HG03432 (cell line): ENCODE measurements around the gene GAA.

Source experiments
- ATAC-seq: cut with Tn5 transposase; IDR thresholded peaks from one replicate; pipeline ENCODE4 v1.9.1; 2021; ENCODE audit warnings: mild to moderate bottlenecking, moderate library complexity; ENCODE audit not compliant: unreplicated experiment

GAA gene

DNA sequence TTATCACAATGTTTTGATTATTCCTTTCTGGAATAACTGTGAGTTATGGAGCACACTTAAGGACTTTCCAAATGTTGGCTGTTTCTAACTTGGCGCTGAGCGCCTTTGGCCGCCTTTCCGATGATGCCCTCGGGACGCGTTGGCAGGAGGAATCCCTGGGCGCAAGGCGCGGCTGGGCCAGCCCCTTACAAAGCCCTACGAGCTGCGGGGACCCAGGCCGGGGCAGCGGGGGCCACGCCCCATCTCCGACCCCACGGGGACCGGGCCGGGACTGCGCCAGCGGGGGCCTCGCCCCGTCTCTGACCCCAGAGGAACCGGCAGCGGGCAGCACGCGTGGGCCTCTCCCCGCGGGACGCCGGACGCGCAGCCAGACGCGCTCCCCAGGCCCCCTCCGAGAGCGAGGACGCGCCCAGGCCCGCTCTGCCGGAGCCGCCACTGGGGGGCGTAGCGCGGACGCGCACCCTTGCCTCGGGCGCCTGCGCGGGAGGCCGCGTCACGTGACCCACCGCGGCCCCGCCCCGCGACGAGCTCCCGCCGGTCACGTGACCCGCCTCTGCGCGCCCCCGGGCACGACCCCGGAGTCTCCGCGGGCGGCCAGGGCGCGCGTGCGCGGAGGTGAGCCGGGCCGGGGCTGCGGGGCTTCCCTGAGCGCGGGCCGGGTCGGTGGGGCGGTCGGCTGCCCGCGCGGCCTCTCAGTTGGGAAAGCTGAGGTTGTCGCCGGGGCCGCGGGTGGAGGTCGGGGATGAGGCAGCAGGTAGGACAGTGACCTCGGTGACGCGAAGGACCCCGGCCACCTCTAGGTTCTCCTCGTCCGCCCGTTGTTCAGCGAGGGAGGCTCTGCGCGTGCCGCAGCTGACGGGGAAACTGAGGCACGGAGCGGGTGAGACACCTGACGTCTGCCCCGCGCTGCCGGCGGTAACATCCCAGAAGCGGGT lies at the start of gene GAA:
GAA (plus strand) TSS at position 571 of the 935 bp plus-strand sequence. CDS start 3,006 bp downstream, outside the sequence.
- peak; percentile 77 for ATAC-seq

GRCh38 chr17:80051681-80052080 lies 49.7 kb upstream of the GAA start:
- ATAC-seq: no peak

DNA sequence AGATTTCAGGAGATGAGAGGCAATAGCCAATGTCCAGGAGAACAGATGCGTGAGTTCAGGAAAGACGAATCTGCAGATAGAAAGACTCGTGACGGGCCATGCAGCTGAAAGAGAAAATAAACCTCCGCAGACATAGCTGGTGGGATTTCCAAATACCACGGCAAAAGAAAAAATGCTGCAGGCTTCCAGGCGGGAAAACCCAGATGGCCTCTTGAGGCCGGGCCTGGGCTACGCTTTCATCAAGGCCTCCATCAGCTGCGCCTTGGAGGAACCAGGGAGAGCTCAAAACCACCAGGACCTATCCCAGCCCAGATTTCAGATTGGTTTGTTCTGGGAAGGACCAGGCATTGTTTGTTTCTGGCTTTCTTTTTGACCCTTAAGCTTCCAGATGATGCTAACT lies 48.3 kb upstream of the GAA start:
- no peak for ATAC-seq

- no peak for ATAC-seq
Measured at GRCh38 chr17:80055597-80055996, 45.8 kb upstream of the GAA start.

DNA sequence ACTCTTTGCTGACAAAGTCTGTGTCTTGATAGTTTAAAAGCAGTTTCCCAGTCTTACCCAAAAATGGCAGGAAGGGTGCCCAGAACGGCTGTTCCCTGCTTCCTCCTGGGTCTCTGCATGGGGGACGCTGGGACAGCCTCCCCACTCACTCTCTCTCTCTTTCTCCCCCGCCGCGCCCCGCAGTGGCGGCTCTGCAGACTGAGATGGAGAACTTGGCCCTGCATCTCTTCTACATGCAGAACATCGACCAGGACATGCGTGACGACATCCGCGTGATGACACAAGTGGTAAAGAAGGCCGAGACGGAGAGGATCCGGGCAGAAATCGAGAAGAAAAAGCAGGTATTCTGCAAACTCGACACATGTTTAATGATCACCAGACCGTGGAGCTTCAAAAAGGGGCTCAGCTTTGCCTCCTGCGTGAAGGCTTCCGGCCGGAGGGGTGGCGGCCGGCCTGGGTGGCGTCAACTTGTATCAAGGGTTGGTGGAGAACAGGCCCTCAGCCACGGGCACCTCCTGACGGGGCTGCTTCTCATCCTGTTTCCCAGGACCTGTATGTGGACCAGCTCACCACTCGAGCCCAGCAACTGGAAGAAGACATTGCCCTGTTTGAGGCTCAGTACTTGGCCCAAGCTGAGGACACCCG lies 42.9 kb upstream of the GAA start:
- no peak for ATAC-seq

DNA sequence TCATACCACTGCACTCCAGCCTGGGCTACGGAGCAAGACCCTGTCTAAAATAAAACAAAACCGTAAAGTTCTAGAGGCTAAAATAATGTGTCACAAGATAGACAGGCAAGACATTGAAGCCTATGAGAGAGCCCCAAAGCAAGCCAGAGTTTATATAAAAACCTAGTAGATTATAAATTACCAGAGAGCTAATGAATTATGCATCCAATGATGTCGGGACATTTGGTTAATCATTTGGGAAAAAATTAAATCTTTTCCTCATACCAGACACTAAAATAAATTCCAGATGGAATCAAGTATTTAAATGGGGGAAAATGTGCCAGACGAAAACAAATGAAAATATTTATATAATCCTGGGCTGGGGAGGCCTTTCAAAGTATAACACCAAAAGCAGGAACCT lies 40.7 kb upstream of the GAA start:
- ATAC-seq: no peak

- ATAC-seq: no peak
Measured at GRCh38 chr17:80061421-80061820, 40.0 kb upstream of the GAA start.

DNA sequence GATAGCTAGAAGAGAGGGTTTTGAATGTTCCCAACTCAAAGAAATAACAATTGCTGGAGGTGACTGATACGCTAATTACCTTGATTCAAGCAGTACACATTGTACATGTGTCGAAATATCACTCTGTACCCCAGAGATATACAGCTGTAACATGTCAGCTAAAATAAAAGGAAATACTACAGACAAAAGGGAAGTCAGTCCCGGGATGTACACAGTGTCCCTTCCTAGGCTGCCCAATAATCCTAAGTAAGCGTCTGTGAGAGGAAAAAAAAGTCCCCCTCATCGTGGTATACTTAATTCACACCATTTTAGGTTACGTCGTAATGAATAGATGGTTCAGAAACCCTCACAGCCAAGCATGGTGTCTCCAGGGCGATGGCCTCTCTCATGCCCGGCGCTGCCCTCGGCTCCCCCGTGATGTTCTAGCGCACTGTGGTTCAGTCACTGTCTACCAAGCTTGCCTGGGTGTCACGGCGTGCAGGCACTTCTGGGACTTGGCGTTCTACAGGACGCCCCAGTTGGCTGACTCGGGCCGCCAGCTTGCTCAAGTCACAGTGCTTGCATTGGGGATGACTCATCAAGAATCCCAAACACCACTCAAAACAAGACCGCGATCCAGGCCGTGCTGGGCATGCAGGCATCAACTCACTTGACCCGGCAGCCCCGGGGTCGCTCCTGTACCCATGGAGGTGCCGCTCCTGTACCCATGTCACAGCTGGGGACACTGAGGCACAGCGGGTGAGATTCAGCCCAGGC lies 37.4 kb upstream of the GAA start:
- ATAC-seq: no peak

DNA sequence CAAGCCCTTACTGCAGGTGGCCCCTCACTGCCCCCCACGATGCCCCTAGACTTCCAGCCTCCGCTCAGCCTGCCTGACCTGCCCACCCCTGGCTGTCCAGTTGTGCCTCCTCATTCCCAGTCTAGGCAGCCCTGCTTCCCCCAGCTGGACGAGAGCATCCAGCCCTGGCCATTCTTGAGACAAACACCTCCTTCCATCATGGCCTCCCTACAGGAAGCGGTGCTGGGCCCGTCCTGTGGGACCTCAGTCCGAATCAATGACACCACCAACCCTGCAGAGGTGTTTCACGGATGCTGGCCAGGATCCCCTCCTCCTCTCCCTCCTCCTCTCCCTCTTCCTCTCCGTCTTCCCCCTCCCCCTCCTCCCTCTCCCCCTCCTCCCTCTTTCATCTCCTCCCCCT lies 36.7 kb upstream of the GAA start:
- no peak for ATAC-seq

DNA sequence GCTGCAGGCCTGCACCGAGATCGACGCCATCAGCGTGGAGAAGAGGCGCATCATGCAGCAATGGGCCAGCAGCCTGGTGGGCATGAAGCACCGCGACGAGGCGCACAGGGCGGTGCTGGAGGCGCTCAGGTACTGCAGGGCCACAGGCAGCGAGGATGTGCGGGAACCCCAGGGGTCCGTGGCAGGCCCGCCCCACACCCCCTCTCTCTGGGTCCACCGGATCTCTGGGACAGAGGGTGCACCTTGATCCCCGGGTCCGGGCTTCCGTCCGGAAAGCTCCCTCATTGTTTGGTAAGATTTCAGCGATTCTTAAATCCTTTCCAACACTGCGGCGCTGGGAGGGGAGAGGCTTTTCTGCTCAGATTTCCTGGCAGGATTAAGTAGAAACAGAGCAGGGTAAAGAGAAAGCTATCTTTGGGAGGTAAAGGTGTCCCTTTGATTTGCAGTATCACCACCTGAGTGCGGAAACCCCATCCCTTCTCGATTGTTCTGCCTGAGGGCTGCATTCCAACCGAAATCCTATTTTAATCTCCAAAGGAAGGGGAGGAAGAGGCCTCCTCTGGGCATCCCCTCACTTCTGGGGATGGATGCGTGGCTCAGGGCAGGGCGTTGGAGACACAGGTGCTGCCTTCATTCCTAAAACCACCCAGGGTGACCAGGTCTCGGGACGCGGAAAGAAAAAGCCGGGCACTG lies 35.8 kb upstream of the GAA start:
- no peak for ATAC-seq

- no peak for ATAC-seq
Measured at GRCh38 chr17:80067393-80067986, 33.9 kb upstream of the GAA start.

DNA sequence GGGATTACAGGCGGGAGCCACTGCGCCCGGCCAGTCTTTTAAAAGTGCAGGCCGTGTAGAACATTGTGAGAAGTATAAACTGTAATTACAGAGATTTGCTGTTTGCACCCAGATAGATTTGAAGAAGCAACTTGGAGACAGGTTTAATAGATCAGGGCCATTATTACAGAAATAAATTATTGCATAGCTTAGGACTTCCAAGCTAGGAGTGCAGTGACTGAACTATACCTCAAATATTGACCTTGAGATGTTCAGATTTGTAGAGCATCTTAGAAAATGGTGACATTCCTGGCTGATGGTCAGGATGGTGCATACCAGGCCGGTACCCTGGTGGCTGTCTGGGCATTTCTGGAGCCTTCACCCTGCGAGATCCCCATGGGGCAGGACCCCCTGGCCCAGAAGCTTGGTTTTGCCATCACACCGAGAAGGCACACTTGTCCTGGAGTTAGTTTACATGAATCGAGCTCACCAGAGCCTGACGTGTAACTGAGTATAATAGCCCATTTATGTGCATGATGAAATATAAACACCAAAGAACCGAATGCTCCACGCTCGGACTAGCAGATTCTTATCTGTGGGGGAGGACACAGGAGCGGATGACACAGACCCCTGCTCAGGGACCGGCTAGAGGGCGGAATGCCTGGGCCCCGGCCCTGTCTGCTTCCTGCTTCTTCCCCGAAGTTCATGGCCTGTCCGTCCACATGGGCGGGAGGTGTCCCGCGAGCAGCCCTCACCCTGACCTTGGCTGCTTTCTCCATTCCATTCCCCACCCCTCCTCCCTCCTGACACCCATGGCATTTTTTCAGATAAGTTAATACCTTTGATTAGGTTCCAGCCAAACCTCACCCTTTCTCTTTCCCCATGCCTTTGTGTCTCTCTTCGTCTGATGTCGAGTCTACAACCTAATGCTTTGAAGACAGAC lies 32.8 kb upstream of the GAA start:
- ATAC-seq: no peak

GRCh38 chr17:80070375-80071115 lies 30.8 kb upstream of the GAA start:
- ATAC-seq: no peak

DNA sequence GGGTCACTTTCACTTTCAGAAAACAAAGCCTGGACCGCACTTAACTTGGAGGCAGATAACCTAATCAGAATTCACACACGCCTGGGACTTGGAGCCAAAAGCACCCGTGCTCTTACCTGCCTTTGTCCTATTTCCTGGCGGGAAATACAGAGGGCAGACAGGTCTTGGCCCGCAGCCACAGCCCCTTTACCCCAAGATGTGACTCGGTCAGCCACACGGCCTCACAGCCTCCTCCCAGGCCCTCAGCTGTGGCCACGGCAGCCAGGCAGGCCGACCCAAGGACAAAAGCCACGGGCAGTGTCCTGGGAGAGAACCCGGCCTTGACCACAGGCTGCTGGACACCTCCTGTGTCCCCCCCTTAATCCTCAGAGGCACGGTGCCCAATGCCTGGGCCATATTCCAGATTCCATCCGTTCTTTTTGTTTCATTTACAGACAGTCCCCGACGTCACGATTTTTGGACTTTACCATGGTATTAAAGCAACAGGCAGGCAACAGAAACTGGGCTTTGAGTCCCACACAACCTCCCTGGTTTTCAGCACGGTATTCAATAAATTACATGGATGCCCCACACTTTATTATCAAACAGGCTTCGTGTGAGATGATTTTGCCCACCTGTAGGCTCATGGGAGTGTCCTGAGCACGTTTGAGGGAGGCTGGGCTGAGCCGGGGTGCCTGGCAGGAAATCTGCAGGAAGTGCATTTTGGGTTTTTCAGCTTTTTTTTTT lies 30.1 kb upstream of the GAA start:
- ATAC-seq: no peak

GRCh38 chr17:80072410-80072809 lies 29.0 kb upstream of the GAA start:
- ATAC-seq: no peak

- ATAC-seq: no peak
Measured at GRCh38 chr17:80080081-80080480, 21.3 kb upstream of the GAA start.

GRCh38 chr17:80081596-80081995 lies 19.8 kb upstream of the GAA start:
- no peak for ATAC-seq
